ENCODE data around the gene ZNF774. TPM values are rescaled to one million over a fixed set of nuclear protein-coding genes. Genes with fewer than 3 reads are reported as not detected.
"Not testable (repeated sequence)": the region's sequence is repeated elsewhere in the genome, so short reads cannot be mapped to it uniquely, and the experiment has no call there.

Gene ZNF774
- total RNA-seq, 1 donor from 2014 or later = 8.3 TPM

GRCh38 chr15:90345857-90346256 lies 6.2 kb upstream of the ZNF774 start:
- TF ChIP-seq CTCF (IDR thresholded peaks at IDR 0.05) = no peak
- H3K36me3 Mint-ChIP-seq = no peaks in the 10 kb centered on the region
- H3K4me1 Mint-ChIP-seq = no peaks in the 10 kb centered on the region
- Histone ChIP-seq H3K27me3 (no peaks in the 10 kb centered on the region), H3K4me1 (no peaks in the 10 kb centered on the region), H3K4me2 (no peak overlapping the region), H2AFZ (replicated peaks) (no peak overlapping the region), H3K36me3 (no peaks in the 10 kb centered on the region), H3K9ac (no peak overlapping the region), H4K20me1 (ENCODE audit: low read depth) (no peaks in the 10 kb centered on the region), H3F3A (ENCODE audit: low read depth) (no peaks in the 10 kb centered on the region), H3K4me3 (no peak overlapping the region), H3K9me3 (ENCODE audit: low read depth) (no peaks in the 10 kb centered on the region), H3K79me2 (ENCODE audit: low read depth) (no peaks in the 10 kb centered on the region), H3K27ac (no peak overlapping the region)
- no peak for DNase-seq (ENCODE audit: low spot score)
- no peak overlapping the region for H3K27ac Mint-ChIP-seq
- H3K4me3 Mint-ChIP-seq = no peak overlapping the region
- peaks cover 9% of the 10 kb centered on the region for H3K27me3 Mint-ChIP-seq (ENCODE audit: insufficient read depth, low read depth)
- peaks cover 3% of the 10 kb centered on the region for H3K9me3 Mint-ChIP-seq

- H3K4me1 ChIP-seq; H3K27ac ChIP-seq; H3K4me1 Mint-ChIP-seq; H3K4me2 ChIP-seq; H3K4me3 Mint-ChIP-seq; H3K9ac ChIP-seq; DNase-seq (ENCODE audit: low spot score); H3K9me3 Mint-ChIP-seq; H3F3A ChIP-seq (ENCODE audit: low read depth); H3K9me3 ChIP-seq (ENCODE audit: low read depth); H2AFZ ChIP-seq (replicated peaks); H3K36me3 ChIP-seq; H3K27me3 ChIP-seq; H4K20me1 ChIP-seq (ENCODE audit: low read depth); H3K36me3 Mint-ChIP-seq; H3K27ac Mint-ChIP-seq; H3K79me2 ChIP-seq (ENCODE audit: low read depth); H3K4me3 ChIP-seq: not testable (repeated sequence)
- peaks cover 12% of the 10 kb centered on the region for H3K27me3 Mint-ChIP-seq (ENCODE audit: insufficient read depth, low read depth)
These were observed 4.5 kb upstream of the ZNF774 start for GRCh38 chr15:90347431-90348065.

GRCh38 chr15:90348456-90348855 lies 3.6 kb upstream of the ZNF774 start:
- H3F3A ChIP-seq (ENCODE audit: low read depth) = peaks cover 3% of the 10 kb centered on the region
- H3K27me3 ChIP-seq = peaks cover 12% of the 10 kb centered on the region
- no peaks in the 10 kb centered on the region for H3K36me3 ChIP-seq
- H3K9me3 Mint-ChIP-seq = peaks cover 3% of the 10 kb centered on the region
- no peak overlapping the region for H3K4me3 Mint-ChIP-seq
- no peaks in the 10 kb centered on the region for H3K36me3 Mint-ChIP-seq
- no peak overlapping the region for H3K4me2 ChIP-seq
- H3K27ac Mint-ChIP-seq = no peak overlapping the region
- no peak for DNase-seq (ENCODE audit: low spot score)
- H3K27ac ChIP-seq = no peak overlapping the region
- H3K4me3 ChIP-seq = no peak overlapping the region
- H3K27me3 Mint-ChIP-seq (ENCODE audit: insufficient read depth, low read depth) = peaks cover 15% of the 10 kb centered on the region
- no peak overlapping the region for H2AFZ ChIP-seq (replicated peaks)
- H4K20me1 ChIP-seq (ENCODE audit: low read depth) = no peaks in the 10 kb centered on the region
- no peak for TF ChIP-seq CTCF (IDR thresholded peaks at IDR 0.05)
- TF ChIP-seq EZH2 (IDR thresholded peaks at IDR 0.05) = no peak
- no peak for TF ChIP-seq EZH2phosphoT487 (IDR thresholded peaks at IDR 0.05)
- no peak overlapping the region for H3K9ac ChIP-seq
- no peaks in the 10 kb centered on the region for H3K4me1 Mint-ChIP-seq
- no peaks in the 10 kb centered on the region for H3K79me2 ChIP-seq (ENCODE audit: low read depth)
- H3K9me3 ChIP-seq (ENCODE audit: low read depth) = no peaks in the 10 kb centered on the region
- H3K4me1 ChIP-seq = no peaks in the 10 kb centered on the region

GRCh38 chr15:90349072-90349471 lies 3.0 kb upstream of the ZNF774 start:
- Histone ChIP-seq H3K9ac (no peak overlapping the region), H3K4me3 (no peak overlapping the region), H3K27ac (no peak overlapping the region), H4K20me1 (ENCODE audit: low read depth) (no peaks in the 10 kb centered on the region), H3F3A (ENCODE audit: low read depth) (peaks cover 3% of the 10 kb centered on the region), H3K4me2 (no peak overlapping the region), H3K27me3 (peaks cover 12% of the 10 kb centered on the region), H3K79me2 (ENCODE audit: low read depth) (no peaks in the 10 kb centered on the region), H3K4me1 (no peaks in the 10 kb centered on the region), H3K9me3 (ENCODE audit: low read depth) (no peaks in the 10 kb centered on the region), H3K36me3 (no peaks in the 10 kb centered on the region), H2AFZ (replicated peaks) (no peak overlapping the region)
- Mint-ChIP-seq H3K27ac (no peak overlapping the region), H3K4me1 (no peaks in the 10 kb centered on the region), H3K36me3 (no peaks in the 10 kb centered on the region), H3K4me3 (no peak overlapping the region), H3K27me3 (ENCODE audit: insufficient read depth, low read depth) (peaks cover 15% of the 10 kb centered on the region), H3K9me3 (peaks cover 3% of the 10 kb centered on the region)
- DNase-seq (ENCODE audit: low spot score) = no peak
- TF ChIP-seq CTCF (IDR thresholded peaks at IDR 0.05) = no peak
- no peak for TF ChIP-seq EZH2phosphoT487 (IDR thresholded peaks at IDR 0.05)
- TF ChIP-seq EZH2 (IDR thresholded peaks at IDR 0.05) = no peak

Data from neural progenitor cell (in vitro differentiated cells).